GM10248 (cell line): Measurements from ENCODE around the gene KIF13A.
"Not testable (repeated sequence)": the region's sequence is repeated elsewhere in the genome, so short reads cannot be mapped to it uniquely, and the experiment has no call there.

Source experiments
- CTCF ChIA-PET: fragments of 300-600 bp; sonication (Branson Sonifier 250); formaldehyde crosslinking; extraction: SDS; loops from one replicate; lab custom pipeline; 2021; ENCODE audit warnings: antibody characterized with exemption; lab: Yijun Ruan, JAX
- POLR2A ChIA-PET: fragments of 350-650 bp; sonication (Branson Sonifier 250); formaldehyde crosslinking; extraction: SDS; loops from one replicate; lab custom pipeline; 2020; ENCODE audit warnings: antibody characterized with exemption; lab: Yijun Ruan, JAX
- DNase-seq: peaks from one replicate; pipeline ENCODE4 v3.0.0; 2012; ENCODE audit errors: extremely low spot score
- TF ChIP-seq, protein P1 (sequence below): IDR thresholded peaks from 2 replicates; pipeline ENCODE4 v1.5.1; 2012; ENCODE audit warnings: mild to moderate bottlenecking, low read depth; ENCODE audit errors: extremely low read depth, missing control alignments, control extremely low read depth

Gene KIF13A

DNA sequence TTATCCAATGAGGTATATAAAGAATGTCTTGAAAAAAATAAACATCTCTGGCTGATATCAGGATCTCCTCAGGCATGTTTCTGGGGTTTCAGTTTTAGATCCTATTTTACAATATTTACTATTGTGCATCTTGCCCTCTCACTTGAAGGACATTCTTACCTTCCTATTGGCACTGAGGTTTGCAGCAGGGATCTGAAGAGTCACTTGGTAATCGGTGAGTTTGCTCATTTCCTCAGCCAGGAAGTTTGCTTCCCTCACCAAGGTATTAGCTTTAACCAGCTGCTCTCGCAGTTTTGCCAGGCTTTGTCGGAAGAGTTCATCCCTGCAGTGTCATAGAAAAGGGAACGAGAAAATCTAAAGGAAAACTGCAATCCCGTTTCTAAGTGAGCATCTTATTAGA is 178.8 kb downstream of the KIF13A start:
- POLR2A ChIA-PET: no interaction called here
- TF ChIP-seq, protein P1, sequence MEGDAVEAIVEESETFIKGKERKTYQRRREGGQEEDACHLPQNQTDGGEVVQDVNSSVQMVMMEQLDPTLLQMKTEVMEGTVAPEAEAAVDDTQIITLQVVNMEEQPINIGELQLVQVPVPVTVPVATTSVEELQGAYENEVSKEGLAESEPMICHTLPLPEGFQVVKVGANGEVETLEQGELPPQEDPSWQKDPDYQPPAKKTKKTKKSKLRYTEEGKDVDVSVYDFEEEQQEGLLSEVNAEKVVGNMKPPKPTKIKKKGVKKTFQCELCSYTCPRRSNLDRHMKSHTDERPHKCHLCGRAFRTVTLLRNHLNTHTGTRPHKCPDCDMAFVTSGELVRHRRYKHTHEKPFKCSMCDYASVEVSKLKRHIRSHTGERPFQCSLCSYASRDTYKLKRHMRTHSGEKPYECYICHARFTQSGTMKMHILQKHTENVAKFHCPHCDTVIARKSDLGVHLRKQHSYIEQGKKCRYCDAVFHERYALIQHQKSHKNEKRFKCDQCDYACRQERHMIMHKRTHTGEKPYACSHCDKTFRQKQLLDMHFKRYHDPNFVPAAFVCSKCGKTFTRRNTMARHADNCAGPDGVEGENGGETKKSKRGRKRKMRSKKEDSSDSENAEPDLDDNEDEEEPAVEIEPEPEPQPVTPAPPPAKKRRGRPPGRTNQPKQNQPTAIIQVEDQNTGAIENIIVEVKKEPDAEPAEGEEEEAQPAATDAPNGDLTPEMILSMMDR: no peak
- DNase-seq: no peak
- CTCF ChIA-PET: interaction anchor here (1.5 kb wide), 1 partner anchor 13 kb away, joined by 3 read pairs; no protein-coding TSS in a partner anchor

GRCh38 chr6:17807431-17807830 is 180.0 kb downstream of the KIF13A start:
- DNase-seq, POLR2A ChIA-PET: not testable (repeated sequence)
- CTCF ChIA-PET: interaction anchor here (6.3 kb wide), 1 partner anchor 8 kb away, joined by 66 read pairs; no protein-coding TSS in a partner anchor

DNA sequence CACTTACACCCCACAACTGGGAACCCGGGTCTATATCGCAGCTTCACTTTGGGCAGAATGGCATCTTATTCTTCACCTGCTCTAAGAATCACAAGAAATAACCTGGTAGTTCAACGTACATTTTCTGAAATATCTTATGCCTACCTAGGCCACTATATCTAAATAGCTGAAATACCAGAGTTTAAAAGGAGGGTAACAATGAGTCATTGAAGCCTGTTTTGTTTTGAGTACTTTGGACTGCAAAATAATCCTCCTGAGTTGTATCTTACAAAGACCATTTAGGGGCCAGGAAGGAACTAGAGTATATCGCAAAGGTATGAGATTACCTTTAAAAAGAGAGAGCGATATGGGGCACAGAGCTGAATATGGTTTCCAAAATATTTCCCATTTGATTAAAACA is 184.0 kb downstream of the KIF13A start:
- no peak for DNase-seq
- POLR2A ChIA-PET: no interaction called here
- CTCF ChIA-PET: interaction anchor here (0.6 to 6.3 kb wide), 32 partner anchors 11 to 934 kb away, joined by 3 to 66 read pairs (median 3); partner anchors contain the start of gene NUP153
- TF ChIP-seq, protein P1: no peak

DNA sequence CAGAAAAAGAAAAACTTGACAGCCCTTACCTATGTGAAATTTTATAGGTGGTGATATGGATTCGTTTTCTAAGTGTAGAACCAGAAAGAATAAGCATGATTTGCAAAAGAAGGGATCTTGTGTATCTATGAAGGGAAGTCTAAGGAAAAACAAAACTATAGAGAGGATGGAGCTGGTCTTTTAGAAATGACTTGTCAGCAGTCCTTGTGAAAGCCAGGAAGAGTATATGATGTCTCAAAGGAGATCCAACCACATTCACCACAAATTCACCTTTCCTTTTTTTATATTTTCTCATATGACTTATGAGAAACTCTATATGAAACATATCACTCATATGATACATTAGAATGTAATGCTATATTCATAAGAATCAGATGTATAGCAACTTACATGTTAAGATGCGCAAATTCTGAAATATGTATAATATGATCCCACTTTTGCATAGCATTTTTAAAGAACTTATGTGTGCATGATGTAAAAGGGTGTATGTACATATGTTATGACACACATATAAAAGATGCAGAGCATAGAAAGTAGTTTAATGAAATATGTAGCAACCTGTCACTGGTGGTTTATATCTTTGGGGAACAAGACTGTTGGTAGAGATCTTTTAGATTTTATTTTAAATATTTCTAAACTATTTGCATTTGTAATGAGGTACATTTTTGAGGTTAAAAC is 188.8 kb downstream of the KIF13A start:
- POLR2A ChIA-PET: interaction anchor here (0.6 kb wide), 1 partner anchor 198 kb away, joined by 3 read pairs; the partner anchor contains the start of gene FAM8A1
- no peak for DNase-seq
- CTCF ChIA-PET: interaction anchor here (1.1 to 1.5 kb wide), 2 partner anchors 12 to 17 kb away, joined by 3 to 4 read pairs; no protein-coding TSS in a partner anchor
- TF ChIP-seq, protein P1: no peak

DNA sequence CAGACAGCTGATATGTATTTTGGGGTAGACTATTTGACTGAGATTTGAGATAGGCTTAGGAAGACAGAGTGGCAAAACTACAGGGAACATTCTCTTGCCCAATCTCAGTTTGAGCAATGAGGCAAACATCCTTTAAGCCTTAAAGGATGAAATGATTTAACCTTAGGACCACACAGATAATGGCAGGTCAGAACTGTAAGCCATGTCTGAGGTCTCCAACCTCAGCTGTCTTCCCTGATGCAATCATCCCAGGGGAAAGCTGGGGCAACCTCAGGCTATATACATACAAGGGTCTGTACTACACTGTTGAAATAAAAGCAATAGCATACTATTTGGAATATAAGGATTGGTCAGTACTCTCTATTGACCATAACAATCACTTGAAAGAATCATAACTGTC is 196.9 kb downstream of the KIF13A start:
- DNase-seq: no peak
- POLR2A ChIA-PET: no interaction called here
- CTCF ChIA-PET: interaction anchor here (0.9 to 4.4 kb wide), 2 partner anchors 9 to 14 kb away, joined by 3 to 23 read pairs; no protein-coding TSS in a partner anchor
- TF ChIP-seq, protein P1: no peak

DNA sequence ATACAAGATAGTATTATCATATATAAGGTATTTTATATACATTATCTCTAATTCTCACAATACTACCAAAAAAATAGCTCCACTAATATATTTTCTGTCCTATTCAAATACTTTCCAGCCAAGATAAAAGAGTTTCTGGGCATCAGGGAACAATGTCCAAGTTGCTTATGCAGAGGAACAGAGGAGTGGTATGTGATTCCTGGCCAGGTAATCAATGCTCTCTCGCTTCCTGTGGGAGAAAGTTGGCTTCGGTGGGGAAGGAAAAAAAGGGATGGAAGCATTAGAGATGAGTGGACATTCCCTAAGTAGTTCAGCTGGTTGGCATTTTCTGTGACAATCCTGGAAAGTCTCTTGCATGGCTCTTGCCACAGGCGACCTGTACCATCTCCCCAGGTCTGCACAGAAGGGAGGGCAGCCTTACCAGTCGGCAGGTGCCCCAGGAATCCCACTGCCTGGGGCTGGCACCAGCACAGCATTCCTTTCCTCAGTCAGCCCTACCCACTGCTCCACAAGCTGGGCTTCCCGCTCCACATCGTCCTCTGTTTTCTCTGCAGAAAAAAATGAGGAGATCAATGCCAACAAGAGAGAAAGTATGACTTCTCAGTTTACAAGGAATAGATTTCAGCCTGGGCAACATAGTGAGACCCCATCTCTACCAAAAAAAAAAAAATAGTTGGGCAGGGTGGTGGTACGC is 202.2 kb downstream of the KIF13A start:
- POLR2A ChIA-PET: no interaction called here
- CTCF ChIA-PET: interaction anchor here (0.6 to 0.8 kb wide), 2 partner anchors 20 to 443 kb away, joined by 3 read pairs; no protein-coding TSS in a partner anchor
- no peak for DNase-seq
- TF ChIP-seq, protein P1: no peak
